Activated gamma-delta T cell treated with Interleukin-2 at 50 U/mL for 16 hours (primary cell): ENCODE data around the gene SAMD4A.

Experiments used
- DNase-seq: peaks from one replicate; pipeline ENCODE4 v3.0.0-alpha.2; 2020

The SAMD4A gene

GRCh38 chr14:54638135-54638446 is 71.2 kb downstream of the SAMD4A start:
- no peak for DNase-seq

- DNase-seq, result no peak
Measured at GRCh38 chr14:54639611-54640010, 72.7 kb downstream of the SAMD4A start.

DNA sequence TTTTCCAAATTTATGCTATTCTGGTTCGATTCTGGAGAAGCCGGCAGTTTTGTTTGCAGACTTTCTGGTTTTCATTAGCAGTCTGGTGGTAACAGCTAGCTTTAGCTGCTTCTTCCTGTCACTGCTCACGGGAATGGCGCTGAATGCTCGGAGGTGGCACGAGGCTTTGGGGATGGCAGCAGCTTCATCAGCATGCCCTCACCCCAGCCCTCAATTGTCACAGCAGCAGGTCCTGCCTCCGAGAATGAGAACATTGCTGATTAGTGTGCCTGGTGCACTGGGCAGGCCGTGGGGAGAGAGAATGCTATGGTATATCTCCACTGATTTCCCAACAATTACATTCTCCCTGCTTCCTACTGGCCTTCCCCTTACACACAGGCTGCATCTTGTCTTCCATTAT is 73.6 kb downstream of the SAMD4A start:
- no peak for DNase-seq

GRCh38 chr14:54642121-54642520 is 75.2 kb downstream of the SAMD4A start:
- no peak for DNase-seq

DNA sequence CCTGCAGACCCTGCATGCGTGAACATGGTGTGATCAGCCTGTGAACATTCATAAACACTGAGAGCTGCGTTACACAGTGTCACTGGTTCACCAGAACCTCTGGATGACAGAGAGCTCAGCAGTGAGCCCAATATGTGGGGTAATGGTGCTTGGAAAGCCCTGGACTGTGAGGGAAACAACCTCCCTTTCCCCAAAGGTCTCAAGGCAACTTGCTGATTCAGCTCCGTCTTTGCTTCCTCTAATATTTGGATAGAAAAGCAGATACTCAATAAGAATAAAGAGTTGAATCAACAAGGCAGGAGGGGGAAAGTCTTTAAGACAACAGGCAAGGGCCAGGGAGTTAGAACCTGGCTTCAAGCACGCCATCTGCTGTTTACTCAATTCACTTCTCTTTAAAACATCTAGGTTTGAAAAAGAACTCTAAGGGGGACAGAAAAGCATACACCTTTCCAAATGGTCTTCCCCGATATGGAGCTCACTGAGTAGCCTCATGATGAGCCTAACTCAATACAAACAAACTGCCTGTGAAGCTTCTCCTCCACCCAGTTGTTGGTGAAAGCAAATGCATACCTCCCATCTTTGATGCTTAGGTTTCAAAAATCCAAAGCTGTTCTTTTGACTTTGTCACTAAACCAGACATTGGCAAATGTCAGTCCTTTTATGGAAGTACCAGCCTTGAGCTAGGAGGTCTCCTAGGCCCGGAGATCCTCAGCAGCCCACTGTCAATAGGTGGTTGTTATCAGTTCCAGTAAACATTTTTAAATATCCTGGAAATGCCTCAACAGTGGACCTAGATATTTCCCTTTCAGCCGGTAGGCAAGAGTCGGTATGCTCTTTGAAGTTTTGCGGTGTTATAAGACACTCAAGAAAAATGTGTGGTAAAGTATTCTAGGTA is 76.1 kb downstream of the SAMD4A start:
- no peak for DNase-seq

GRCh38 chr14:54643696-54644176 is 76.8 kb downstream of the SAMD4A start:
- no peak for DNase-seq

DNA sequence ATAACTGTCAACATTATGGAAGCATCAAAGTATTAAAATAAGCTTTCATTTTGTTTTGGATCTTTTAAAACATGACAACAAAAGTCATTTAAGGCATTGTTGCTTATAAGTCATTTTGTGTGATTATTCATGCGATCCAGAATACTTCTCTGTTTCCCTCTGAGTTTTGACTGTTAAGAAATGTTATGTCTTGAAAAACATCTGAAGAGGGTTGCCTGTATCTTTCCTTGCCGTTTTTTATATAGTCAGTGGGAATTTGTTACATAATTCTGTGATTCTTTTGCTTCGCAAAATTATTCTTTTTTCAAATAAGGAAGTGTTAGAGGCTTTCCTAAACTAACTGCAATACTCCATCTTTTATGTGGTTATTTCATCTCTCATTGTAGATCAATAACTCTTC is 78.7 kb downstream of the SAMD4A start:
- no peak for DNase-seq

DNA sequence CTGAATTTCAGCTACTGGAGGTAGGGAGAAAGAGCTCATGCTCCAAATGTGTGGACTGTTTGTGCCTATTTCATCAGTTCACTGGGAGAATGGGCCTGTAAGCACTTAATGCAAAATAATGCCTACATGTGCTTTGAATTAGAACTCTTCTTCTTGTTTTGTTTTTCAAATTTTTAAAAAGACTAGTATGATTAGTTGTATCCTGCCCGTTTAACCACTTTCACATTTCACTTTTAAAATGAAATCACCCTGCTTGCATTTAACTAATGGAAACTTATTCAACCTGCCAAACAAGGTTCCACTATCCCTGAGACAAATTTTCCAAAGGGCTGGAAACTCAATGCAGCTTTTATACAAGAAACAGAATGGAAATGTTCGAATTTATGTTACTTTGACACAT is 79.7 kb downstream of the SAMD4A start:
- no peak for DNase-seq

GRCh38 chr14:54647378-54647777 is 80.5 kb downstream of the SAMD4A start:
- no peak for DNase-seq

- DNase-seq, result no peak
Measured at GRCh38 chr14:54649056-54649455, 82.1 kb downstream of the SAMD4A start.

DNA sequence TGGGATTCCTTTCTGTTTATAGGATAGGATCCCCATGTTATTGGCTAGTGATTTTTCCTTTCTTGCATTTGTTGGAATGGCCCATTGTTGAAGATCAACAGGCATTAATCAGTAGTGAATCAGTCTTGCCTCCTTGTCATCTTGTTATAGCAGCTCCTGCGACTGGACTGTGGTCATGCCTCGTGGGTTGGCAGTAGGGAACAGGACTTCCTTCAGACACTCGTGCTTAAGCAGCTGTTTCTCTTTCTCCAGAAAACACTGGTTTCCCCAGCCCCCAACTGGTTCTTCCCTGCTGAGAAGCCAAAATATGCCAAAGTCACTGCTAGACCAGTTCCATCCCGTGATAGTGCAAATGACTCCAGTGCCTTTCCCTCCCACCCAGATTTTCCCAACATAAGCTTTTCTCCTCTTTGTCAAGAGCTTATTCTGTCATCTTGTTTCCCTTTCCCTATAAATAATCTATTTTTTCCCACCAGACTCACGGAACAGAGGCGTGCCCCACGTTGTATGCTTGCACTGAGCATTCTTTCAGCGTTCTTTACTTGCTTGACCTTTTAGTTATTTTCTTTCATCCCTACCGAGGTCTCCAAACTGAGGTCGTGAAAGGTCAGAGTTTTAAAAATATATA is 83.5 kb downstream of the SAMD4A start:
- DNase-seq, result no peak

DNA sequence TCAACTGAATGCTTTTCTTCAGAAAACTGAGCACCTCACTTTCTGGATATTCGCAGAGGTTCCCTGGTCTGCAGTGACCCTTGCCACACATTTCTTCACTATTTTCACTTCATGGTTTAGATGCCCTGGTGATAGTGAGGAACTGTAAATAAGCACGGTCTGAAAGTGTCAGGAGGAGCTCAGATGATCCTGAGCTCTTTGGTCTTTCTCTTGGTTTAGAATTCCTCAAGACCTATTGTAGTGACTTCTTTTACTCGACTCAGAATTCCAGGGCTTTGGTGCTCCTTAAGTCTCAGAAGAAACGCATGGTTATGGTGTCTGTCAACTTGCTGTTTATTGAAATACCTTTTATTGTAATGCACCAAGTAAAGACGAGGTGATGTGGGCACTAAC is 84.0 kb downstream of the SAMD4A start:
- no peak for DNase-seq

DNA sequence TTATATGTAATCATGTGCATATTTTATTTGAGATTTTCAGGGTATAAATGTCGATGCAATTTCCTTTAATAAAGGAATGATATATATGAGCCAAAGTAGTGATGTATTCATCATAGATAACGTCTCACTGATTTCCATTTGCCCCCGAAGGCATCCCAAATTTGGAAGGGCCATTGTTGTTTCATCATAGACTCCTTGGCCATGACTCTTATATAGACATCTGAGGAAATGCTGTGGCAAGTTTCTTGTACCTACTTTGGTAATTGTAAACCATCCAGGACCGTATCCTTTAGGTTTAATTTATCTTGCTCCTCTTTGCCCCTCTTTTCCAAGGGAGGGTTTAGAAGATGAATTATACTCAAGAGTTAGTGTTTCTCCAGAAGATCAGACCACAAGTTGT is 84.7 kb downstream of the SAMD4A start:
- no peak for DNase-seq

GRCh38 chr14:54652188-54652587 is 85.3 kb downstream of the SAMD4A start:
- DNase-seq, result no peak

GRCh38 chr14:54652605-54653052 is 85.7 kb downstream of the SAMD4A start:
- no peak for DNase-seq

GRCh38 chr14:54653712-54654469 is 87.0 kb downstream of the SAMD4A start:
- no peak for DNase-seq

DNA sequence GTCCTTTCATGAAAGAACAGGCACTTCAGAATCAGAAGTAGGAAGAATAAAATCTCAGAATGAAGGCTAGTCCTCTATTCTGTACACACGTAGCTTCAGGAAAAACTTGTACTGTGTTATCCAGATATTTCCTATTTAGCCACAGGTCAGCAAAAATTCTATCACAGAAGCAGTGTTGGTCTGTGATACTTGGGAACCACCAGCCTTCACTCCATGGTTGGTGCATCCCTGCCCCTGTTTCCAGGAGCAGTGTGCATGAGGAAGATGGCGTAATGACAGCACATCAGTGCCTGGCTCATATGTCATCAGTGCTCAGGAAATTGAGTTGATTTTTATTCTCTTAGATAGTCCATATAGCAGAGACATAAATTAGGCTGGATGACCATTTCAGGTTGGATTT is 87.7 kb downstream of the SAMD4A start:
- DNase-seq, result no peak

DNA sequence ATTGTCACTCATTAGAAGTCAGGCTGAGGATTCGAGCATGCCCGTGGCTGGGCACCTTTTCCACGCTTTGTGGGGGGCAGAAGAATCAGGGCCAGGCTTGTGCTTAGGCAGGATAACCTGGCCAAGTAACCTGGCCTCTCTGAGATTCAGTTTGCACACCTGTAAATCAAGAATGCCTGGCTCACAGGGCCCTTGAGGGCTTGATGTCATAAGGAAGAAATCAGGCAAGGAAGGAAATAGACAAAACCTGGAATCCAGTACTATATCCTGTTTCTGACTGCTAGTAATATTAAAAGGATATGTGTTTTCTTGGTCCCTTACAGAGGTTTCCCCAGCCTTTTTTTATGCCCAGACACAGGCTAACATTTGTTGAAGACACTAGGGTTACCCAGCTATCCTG is 91.9 kb downstream of the SAMD4A start:
- no peak for DNase-seq

GRCh38 chr14:54659365-54659764 is 92.4 kb downstream of the SAMD4A start:
- no peak for DNase-seq

DNA sequence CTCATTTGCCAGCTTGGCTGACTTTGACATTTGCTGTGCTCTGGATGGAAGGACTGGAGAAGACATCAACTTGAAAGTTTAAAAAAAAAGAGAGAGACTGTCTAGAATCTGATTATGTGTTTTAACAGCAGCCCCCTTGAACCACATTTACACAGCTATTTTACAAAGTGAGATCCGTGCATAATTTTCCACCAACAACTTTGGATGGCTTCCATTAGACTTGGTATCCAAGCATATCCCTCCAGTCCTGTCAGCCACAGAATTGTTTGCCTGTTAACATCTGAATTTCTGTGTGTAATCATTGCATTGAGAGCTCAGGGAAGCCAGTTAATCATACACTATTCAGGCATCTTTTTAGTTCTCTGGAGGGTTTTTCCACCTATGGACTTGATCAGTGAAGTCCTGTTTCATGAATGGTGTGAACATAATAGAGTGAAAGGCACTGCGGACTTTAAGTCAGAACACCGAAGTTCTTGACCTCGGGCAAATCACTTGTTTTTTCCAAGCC is 93.7 kb downstream of the SAMD4A start:
- DNase-seq, result no peak

- DNase-seq, result no peak
Measured at GRCh38 chr14:54662491-54663133, 95.7 kb downstream of the SAMD4A start.

DNA sequence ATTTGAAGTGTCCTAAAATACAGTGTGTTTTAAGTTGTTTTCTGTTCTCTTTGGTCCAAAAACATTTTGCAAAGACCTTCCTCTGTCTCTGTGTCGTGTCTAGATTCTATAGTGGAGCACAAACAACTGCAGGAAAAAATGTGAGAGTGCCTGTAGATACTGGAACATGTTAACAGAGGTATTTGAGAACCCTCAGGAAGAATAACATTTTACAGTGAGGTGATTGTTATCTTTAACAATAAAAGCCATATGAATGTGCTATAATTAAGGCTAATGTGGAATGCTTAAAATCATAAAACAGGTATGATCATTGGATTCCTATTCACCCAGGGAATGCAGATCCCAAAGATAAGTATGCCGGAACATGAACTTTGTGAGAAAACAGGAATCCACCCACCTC is 98.0 kb downstream of the SAMD4A start:
- DNase-seq, result no peak

GRCh38 chr14:54665946-54666345 is 99.0 kb downstream of the SAMD4A start:
- DNase-seq, result no peak
